HUES64 (cell line): ENCODE measurements around the gene GRK1.
"Not testable (repeated sequence)": the region's sequence is repeated elsewhere in the genome, so short reads cannot be mapped to it uniquely, and the experiment has no call there.

Source experiments
- H3K27ac ChIP-seq: 2 replicates; pipeline ENCODE4 v1.7.0; 2013; ENCODE audit warnings: low read depth, low read length, inconsistent platforms
- H3K27me3 ChIP-seq: 2 replicates; pipeline ENCODE4 v1.6.1; 2013; ENCODE audit warnings: mild to moderate bottlenecking, low read length; ENCODE audit not compliant: insufficient read depth
- H3K36me3 ChIP-seq: 2 replicates; pipeline ENCODE4 v1.6.1; 2013; ENCODE audit warnings: mild to moderate bottlenecking, low read length; ENCODE audit not compliant: insufficient read depth
- H3K4me1 ChIP-seq: 2 replicates; pipeline ENCODE4 v1.6.1; 2013; ENCODE audit warnings: mild to moderate bottlenecking, low read length, moderate library complexity; ENCODE audit not compliant: insufficient read depth
- H3K4me3 ChIP-seq: 2 replicates; pipeline ENCODE4 v1.5.1; 2013; ENCODE audit warnings: mild to moderate bottlenecking, low read length, moderate library complexity
- H3K9ac ChIP-seq: 2 replicates; pipeline ENCODE4 v1.6.1; 2013; ENCODE audit warnings: mild to moderate bottlenecking, low read depth, low read length
- H3K9me3 ChIP-seq: 2 replicates; pipeline ENCODE4 v1.6.1; 2013; ENCODE audit warnings: low read depth, low read length; ENCODE audit not compliant: insufficient read depth
- WGBS: fragments of 150-250, 120-280 bp; methylation state at CpG from one replicate; pipeline ENCODE4 v1.1.7; 2013; ENCODE audit warnings: missing lambda C conversion rate; 5-methylcytosine and 5-hydroxymethylcytosine counted together

The GRK1 gene

DNA sequence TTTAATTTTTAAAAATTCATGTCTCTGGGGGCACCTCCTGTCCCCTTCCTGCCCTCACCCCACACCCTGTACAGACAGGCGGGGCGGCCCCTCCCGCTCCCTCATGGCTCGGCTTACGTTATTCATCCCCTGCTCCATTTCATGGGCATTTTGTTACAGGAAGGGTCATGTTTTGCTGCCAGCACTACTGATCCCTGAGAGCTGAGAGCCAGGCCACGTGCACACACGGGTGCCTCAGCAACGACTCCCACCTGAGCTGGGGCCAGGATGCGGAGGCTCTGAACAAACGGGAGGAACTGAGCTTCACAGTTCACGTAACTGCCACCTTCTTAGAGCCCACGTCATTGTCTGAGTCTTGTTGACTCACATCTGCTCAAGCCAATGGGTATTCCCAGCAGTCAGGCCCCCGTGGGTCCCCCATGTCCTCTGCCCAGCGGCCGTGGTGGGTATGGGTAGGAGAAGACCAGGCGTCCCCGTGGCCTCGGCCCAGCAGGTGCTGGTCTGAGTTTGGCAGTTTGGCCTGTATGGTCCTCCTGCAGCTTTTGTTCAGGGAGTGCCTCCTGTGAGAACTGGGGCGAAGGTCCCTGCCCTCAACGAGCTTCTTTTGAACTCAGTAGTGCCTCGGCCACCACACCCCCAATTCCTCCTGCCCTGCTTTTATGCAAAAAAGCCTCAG, 75.6 kb downstream of the GRK1 start:
- Histone ChIP-seq H3K27ac (no peak overlapping the region), H3K4me1 (0 out of 2 replicates have a peak, but pooled peaks cover 7% of the 10 kb centered on the region), H3K9ac (no peak overlapping the region), H3K36me3 (no peaks in the 10 kb centered on the region), H3K9me3 (no peaks in the 10 kb centered on the region), H3K27me3 (no peaks in the 10 kb centered on the region), H3K4me3 (no peak overlapping the region)
- 91% methylated on average over 21 of the region's 21 CpGs for WGBS

GRCh38 chr13:113743366-113744195, 76.6 kb downstream of the GRK1 start:
- no peaks in the 10 kb centered on the region for H3K9me3 ChIP-seq

GRCh38 chr13:113744197-113745000, 77.4 kb downstream of the GRK1 start:
- 92% methylated on average over 21 of the region's 21 CpGs for WGBS

More at GRCh38 chr13:113743366-113744195, 76.6 kb downstream of the GRK1 start:
- WGBS, result 96% methylated on average over 24 of the region's 24 CpGs
- Histone ChIP-seq H3K4me1 (0 out of 2 replicates have a peak, but pooled peaks cover 7% of the 10 kb centered on the region), H3K27ac (no peak overlapping the region), H3K27me3 (no peaks in the 10 kb centered on the region), H3K36me3 (no peaks in the 10 kb centered on the region), H3K9ac (no peak overlapping the region), H3K4me3 (no peak overlapping the region)

DNA sequence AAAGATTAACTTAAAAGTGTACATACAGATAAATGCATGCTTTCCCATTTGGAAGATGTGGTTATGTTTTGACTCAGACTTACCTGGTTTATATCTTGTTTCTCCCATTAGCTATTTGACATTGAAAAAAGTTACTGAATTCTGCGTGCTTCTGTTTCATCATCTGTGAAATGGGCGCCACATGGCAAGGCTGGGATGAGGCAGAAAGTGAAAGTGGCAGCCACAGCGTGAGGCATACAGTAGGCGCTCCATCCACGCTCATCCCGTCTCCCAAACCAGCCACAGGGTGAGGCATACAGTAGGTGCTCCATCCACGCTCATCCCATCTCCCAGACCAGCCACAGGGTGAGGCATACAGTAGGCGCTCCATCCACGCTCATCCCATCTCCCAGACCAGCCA, 78.0 kb downstream of the GRK1 start:
- no peaks in the 10 kb centered on the region for H3K9me3 ChIP-seq
- H3K36me3 ChIP-seq, result no peaks in the 10 kb centered on the region
- no peak overlapping the region for H3K9ac ChIP-seq
- H3K4me3 ChIP-seq, result no peak overlapping the region
- no peak overlapping the region for H3K27ac ChIP-seq
- WGBS, result 99% methylated on average over 7 of the region's 9 CpGs
- H3K4me1 ChIP-seq, result 0 out of 2 replicates have a peak, but pooled peaks cover 7% of the 10 kb centered on the region
- no peaks in the 10 kb centered on the region for H3K27me3 ChIP-seq

More at GRCh38 chr13:113744197-113745000, 77.4 kb downstream of the GRK1 start:
- Histone ChIP-seq H3K9ac (no peak overlapping the region), H3K27ac (no peak overlapping the region), H3K4me1 (0 out of 2 replicates have a peak, but pooled peaks cover 7% of the 10 kb centered on the region), H3K27me3 (no peaks in the 10 kb centered on the region), H3K9me3 (no peaks in the 10 kb centered on the region), H3K4me3 (no peak overlapping the region), H3K36me3 (no peaks in the 10 kb centered on the region)

DNA sequence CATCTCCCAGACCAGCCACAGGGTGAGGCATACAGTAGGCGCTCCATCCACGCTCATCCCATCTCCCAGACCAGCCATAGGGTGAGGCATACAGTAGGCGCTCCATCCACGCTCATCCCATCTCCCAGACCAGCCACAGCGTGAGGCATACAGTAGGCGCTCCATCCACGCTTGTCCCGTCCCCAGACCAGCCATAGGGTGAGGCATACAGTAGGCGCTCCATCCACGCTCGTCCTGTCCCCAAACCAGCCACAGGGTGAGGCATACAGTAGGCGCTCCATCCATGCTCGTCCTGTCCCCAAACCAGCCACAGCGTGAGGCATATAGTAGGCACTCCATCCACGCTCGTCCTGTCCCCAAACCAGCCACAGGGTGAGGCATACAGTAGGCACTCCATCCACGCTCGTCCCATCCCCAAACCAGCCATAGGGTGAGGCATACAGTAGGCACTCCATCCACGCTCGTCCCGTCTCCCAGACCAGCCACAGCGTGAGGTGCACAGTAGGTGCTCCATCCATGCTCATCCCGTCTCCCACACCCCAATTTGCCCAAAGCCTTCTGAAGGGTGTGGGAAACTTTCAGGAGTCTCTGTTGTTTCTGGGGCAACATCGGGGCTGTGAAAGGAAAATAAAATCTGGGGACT, 78.6 kb downstream of the GRK1 start:
- not testable (repeated sequence) for H3K9ac ChIP-seq, H3K4me3 ChIP-seq, H3K27me3 ChIP-seq, H3K4me1 ChIP-seq, H3K9me3 ChIP-seq, H3K27ac ChIP-seq, H3K36me3 ChIP-seq
- WGBS, result 95% methylated on average over 24 of the region's 24 CpGs

DNA sequence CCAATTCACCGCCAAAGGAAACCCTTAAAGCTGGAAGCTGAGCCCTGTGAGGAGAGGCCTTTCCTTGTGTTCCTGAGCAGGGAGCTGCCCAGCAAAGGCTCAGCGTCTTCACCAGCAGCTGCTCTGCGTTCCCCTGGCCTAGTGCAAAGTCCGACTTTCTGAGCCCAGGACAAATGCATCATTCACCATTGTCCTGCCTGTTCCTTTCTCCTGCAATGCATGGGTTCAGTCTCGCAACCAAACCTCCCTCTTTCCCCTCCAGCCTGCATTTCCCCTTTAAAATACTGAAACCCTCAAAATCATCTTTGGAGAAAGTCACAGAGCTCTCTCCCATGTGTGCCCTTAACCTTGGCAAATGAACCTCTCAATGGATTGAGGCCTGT, 79.1 kb downstream of the GRK1 start:
- Histone ChIP-seq H3K9me3 (no peaks in the 10 kb centered on the region), H3K27me3 (no peaks in the 10 kb centered on the region), H3K27ac (no peak overlapping the region), H3K4me3 (no peak overlapping the region), H3K4me1 (0 out of 2 replicates have a peak, but pooled peaks cover 7% of the 10 kb centered on the region), H3K9ac (no peak overlapping the region), H3K36me3 (no peaks in the 10 kb centered on the region)
- WGBS, result 83% methylated on average over 5 of the region's 5 CpGs

GRCh38 chr13:113746671-113747070, 79.7 kb downstream of the GRK1 start:
- Histone ChIP-seq H3K9me3 (no peaks in the 10 kb centered on the region), H3K4me1 (0 out of 2 replicates have a peak, but pooled peaks cover 4% of the 10 kb centered on the region), H3K36me3 (no peaks in the 10 kb centered on the region), H3K4me3 (no peak overlapping the region), H3K27me3 (no peaks in the 10 kb centered on the region), H3K9ac (no peak overlapping the region), H3K27ac (no peak overlapping the region)
- WGBS, result 84% methylated on average over 12 of the region's 12 CpGs

GRCh38 chr13:113747291-113747833, 80.3 kb downstream of the GRK1 start:
- Histone ChIP-seq H3K27me3 (no peaks in the 10 kb centered on the region), H3K4me1 (no peaks in the 10 kb centered on the region), H3K9me3 (no peaks in the 10 kb centered on the region), H3K36me3 (no peaks in the 10 kb centered on the region), H3K9ac (no peak overlapping the region), H3K4me3 (no peak overlapping the region), H3K27ac (no peak overlapping the region)
- WGBS, result 92% methylated on average over 25 of the region's 25 CpGs

DNA sequence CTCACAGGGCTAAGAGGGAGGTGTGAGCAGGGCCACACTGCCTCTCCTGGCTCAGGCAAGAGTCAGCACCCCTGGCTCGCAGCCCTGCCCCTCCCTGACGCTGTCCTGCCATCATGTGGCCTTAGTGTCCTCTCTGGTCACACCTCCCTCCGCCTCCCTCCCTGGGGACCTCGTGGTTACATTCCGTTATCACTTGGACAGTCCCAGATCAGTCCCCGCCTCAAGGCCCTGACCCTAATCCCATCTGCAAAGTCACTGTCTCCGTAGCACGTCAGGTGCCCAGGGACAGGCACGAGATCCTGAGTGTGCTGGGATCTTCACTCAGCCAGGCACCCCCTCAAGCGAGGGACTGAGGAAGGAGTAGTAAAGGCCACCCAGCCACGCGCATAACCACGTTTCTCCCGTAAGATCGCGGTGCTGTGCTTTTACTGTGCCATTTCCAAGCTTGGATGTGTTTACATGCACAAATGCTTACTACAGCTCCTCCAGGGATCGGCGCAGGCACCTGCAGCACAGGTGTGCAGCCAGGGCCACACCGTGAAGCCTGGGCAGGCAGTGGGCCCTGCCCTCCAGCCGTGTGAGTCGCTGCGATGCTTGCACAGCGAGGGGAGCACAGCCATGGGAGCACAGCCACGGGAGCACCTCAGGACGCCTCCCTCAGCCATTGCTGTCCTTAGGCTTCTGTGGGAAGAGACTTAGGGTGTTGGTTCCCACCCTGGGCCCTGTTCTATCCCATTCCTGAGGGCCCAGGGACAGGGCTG, 81.3 kb downstream of the GRK1 start:
- Histone ChIP-seq H3K36me3 (no peaks in the 10 kb centered on the region), H3K9ac (no peak overlapping the region), H3K9me3 (no peaks in the 10 kb centered on the region), H3K27ac (no peak overlapping the region), H3K4me3 (no peak overlapping the region), H3K4me1 (no peaks in the 10 kb centered on the region), H3K27me3 (no peaks in the 10 kb centered on the region)
- WGBS, result 89% methylated on average over 25 of the region's 25 CpGs

- H3K9ac ChIP-seq, result no peak overlapping the region
Observed at GRCh38 chr13:113748862-113749451, 81.9 kb downstream of the GRK1 start.

More at GRCh38 chr13:113748862-113749451, 81.9 kb downstream of the GRK1 start:
- no peak overlapping the region for H3K27ac ChIP-seq
- no peaks in the 10 kb centered on the region for H3K9me3 ChIP-seq
- 92% methylated on average over 22 of the region's 22 CpGs for WGBS
- H3K27me3 ChIP-seq, result no peaks in the 10 kb centered on the region
- H3K4me3 ChIP-seq, result no peak overlapping the region
- no peaks in the 10 kb centered on the region for H3K4me1 ChIP-seq
- no peaks in the 10 kb centered on the region for H3K36me3 ChIP-seq
